GM10266 (cell line): ENCODE measurements around the gene DNAJC5G.
"Not testable (repeated sequence)": the region's sequence is repeated elsewhere in the genome, so short reads cannot be mapped to it uniquely, and the experiment has no call there.

Experiments
- DNase-seq: peaks from one replicate; pipeline ENCODE4 v3.0.0; 2012; ENCODE audit errors: extremely low spot score
- CTCF ChIP-seq: IDR thresholded peaks from 2 replicates; pipeline ENCODE4 v1.5.1; 2012; ENCODE audit warnings: mild to moderate bottlenecking, low read depth; ENCODE audit not compliant: control insufficient read depth, insufficient read depth; ENCODE audit errors: missing control alignments

The DNAJC5G gene

GRCh38 chr2:27270670-27271069, 4.6 kb upstream of the DNAJC5G start:
- TF ChIP-seq CTCF, result no peak
- DNase-seq, result no peak

- TF ChIP-seq CTCF, result no peak
- no peak for DNase-seq
These were observed 3.4 kb upstream of the DNAJC5G start for GRCh38 chr2:27271631-27272340.

GRCh38 chr2:27272537-27273522, 2.4 kb upstream of the DNAJC5G start:
- not testable (repeated sequence) for DNase-seq

GRCh38 chr2:27278010-27278409, 2.8 kb downstream of the DNAJC5G start:
- TF ChIP-seq CTCF, result no peak
- DNase-seq, result no peak

- TF ChIP-seq CTCF, result no peak
- no peak for DNase-seq
These were observed 5.6 kb downstream of the DNAJC5G start for GRCh38 chr2:27280826-27281225.

DNA sequence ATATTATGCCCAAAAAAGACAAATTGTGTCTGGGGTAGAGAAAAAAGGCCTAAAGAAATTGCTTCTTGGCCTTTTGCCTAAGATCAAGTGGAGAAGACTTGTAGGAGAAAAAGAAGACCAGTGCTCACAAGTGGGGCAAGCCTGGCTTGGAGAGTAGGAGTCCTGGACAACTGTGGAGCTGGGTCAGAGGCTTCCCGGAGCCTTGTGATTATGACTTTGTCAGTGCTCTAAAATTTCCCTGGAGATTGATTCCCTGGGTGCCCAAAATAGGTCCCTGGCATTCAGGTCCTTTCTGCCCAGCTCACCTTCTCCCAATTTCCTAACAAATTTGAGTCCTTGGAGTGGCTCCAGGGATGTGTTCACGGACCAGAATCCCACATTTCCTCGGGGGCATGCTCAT, 6.2 kb downstream of the DNAJC5G start:
- no peak for TF ChIP-seq CTCF
- no peak for DNase-seq

DNA sequence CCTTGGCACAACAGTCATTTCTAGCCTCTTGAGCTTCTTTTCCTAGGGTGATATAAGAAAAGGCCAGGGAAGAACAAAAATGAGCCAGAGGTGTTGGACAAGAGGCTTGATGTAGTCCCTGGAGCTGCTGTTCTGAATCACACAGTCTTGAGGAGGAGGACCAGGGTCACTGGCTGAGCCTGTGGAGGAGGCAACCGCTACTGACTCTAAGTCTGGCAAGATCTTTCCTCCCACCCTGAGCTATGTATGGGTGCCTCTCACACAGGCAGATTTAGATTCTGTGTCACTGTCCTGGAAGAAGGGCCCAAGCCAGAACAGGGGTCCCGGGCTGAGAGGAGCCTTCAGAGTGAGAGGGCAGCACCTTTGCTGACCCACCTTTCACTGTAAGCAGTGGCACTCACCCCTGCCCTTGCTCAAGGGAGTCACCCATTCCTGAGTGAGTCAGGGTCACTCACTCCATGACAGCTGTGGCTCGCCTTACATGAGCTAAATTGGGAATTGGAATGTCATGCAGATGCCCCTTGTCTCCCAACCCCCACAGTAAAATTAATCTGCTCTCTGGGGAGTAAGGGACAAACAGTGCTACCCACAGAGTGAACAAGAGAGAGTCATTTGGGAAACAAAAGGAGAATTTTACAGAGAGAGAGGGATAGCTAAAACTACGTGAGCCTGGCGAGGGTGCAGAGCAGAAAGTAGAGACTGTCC, 6.8 kb downstream of the DNAJC5G start, which contains the start of gene TRIM54:
TRIM54 (plus strand) TSS at position 575 of the 705 bp plus-strand sequence. CDS start 303 bp downstream, outside the sequence.
- no peak for DNase-seq
- TF ChIP-seq CTCF, result no peak
